Glutamatergic neuron (in vitro differentiated cells): ENCODE measurements around the gene HEMK1. TPM values are rescaled to one million over a fixed set of nuclear protein-coding genes. Genes with fewer than 3 reads are reported as not detected.

Source experiments
- DNase-seq: peaks from one replicate; pipeline ENCODE4 v3.0.0; 2022
- H3K27ac Mint-ChIP-seq: one replicate; pipeline ENCODE4 v1.8.0; 2020; ENCODE audit warnings: mild to moderate bottlenecking, mixed read lengths, inconsistent platforms; ENCODE audit not compliant: unreplicated experiment
- H3K27me3 Mint-ChIP-seq: one replicate; pipeline ENCODE4 v1.8.0; 2020; ENCODE audit warnings: mild to moderate bottlenecking, moderate library complexity, mixed read lengths, inconsistent platforms; ENCODE audit not compliant: unreplicated experiment
- H3K36me3 Mint-ChIP-seq: one replicate; pipeline ENCODE4 v1.8.0; 2020; ENCODE audit warnings: mild to moderate bottlenecking, mixed read lengths, inconsistent platforms; ENCODE audit not compliant: unreplicated experiment
- H3K4me1 Mint-ChIP-seq: one replicate; pipeline ENCODE4 v1.8.0; 2020; ENCODE audit warnings: mild to moderate bottlenecking, low read depth, mixed read lengths, inconsistent platforms; ENCODE audit not compliant: unreplicated experiment
- H3K4me3 Mint-ChIP-seq: one replicate; pipeline ENCODE4 v1.8.0; 2020; ENCODE audit warnings: mild to moderate bottlenecking, mixed read lengths, inconsistent platforms; ENCODE audit not compliant: unreplicated experiment
- H3K9me3 Mint-ChIP-seq: one replicate; pipeline ENCODE4 v1.8.0; 2020; ENCODE audit warnings: mild to moderate bottlenecking, moderate library complexity, mixed read lengths, inconsistent platforms; ENCODE audit not compliant: unreplicated experiment
- total RNA-seq: library from RNA; stranded (reverse); fragmentation: NEBNext Ultra II Directional; extraction: Animal tissue kit (Norgen Biotek cat#: 25700); gene quantifications from one replicate; pipeline ENCODE4 v1.2.1, GENCODE V29; 2021; ENCODE audit not compliant: unreplicated experiment
- TF ChIP-seq, protein P1 (sequence below): fragments of 200-600 bp; sonication (generic); IDR thresholded peaks from one replicate; pipeline ENCODE4 v1.5.0; 2021; ENCODE audit not compliant: partially characterized antibody, unreplicated experiment

The HEMK1 gene
- total RNA-seq, 1 donor from 2014 or later, result 21.1 TPM

- no peaks in the 10 kb centered on the region for H3K36me3 Mint-ChIP-seq
- peak overlapping the region; percentile 59 for H3K4me3 Mint-ChIP-seq
- H3K27me3 Mint-ChIP-seq, result peaks cover 3% of the 10 kb centered on the region
- H3K27ac Mint-ChIP-seq, result no peak overlapping the region
- peaks cover 3% of the 10 kb centered on the region for H3K9me3 Mint-ChIP-seq
- H3K4me1 Mint-ChIP-seq, result no peaks in the 10 kb centered on the region
- TF ChIP-seq, protein P1, sequence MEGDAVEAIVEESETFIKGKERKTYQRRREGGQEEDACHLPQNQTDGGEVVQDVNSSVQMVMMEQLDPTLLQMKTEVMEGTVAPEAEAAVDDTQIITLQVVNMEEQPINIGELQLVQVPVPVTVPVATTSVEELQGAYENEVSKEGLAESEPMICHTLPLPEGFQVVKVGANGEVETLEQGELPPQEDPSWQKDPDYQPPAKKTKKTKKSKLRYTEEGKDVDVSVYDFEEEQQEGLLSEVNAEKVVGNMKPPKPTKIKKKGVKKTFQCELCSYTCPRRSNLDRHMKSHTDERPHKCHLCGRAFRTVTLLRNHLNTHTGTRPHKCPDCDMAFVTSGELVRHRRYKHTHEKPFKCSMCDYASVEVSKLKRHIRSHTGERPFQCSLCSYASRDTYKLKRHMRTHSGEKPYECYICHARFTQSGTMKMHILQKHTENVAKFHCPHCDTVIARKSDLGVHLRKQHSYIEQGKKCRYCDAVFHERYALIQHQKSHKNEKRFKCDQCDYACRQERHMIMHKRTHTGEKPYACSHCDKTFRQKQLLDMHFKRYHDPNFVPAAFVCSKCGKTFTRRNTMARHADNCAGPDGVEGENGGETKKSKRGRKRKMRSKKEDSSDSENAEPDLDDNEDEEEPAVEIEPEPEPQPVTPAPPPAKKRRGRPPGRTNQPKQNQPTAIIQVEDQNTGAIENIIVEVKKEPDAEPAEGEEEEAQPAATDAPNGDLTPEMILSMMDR, result no peak
- DNase-seq, result no peak
Measured at GRCh38 chr3:50573566-50574443, 4.5 kb downstream of the HEMK1 start.

- no peaks in the 10 kb centered on the region for H3K36me3 Mint-ChIP-seq
- H3K9me3 Mint-ChIP-seq, result peaks cover 3% of the 10 kb centered on the region
Measured at GRCh38 chr3:50574444-50574831, 5.1 kb downstream of the HEMK1 start.

DNA sequence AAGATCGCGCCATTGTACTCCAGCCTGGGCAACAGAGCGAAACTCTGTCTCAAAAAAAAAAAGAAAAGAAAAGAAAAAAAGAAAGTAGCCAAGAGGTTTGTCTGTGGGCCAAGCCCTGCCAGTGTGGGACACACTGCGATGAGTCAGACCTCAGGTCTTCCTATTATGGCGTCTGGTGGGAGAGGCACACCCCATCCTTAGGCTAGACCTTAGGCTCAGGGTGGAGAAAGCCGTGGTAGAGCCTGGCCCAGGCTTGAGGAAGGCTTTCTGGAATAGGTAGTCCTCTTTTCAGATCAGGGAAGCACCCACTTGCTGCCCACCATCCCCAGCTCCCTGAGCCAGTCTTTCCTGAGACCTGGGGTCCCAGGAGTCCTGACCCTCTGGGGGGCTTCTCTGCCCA, 6.0 kb downstream of the HEMK1 start:
- TF ChIP-seq, protein P1, result no peak
- Mint-ChIP-seq H3K9me3 (no peaks in the 10 kb centered on the region), H3K36me3 (no peaks in the 10 kb centered on the region), H3K4me1 (no peaks in the 10 kb centered on the region), H3K27ac (no peak overlapping the region), H3K27me3 (peaks cover 3% of the 10 kb centered on the region), H3K4me3 (no peak overlapping the region)
- no peak for DNase-seq

More at GRCh38 chr3:50574444-50574831, 5.1 kb downstream of the HEMK1 start:
- H3K27me3 Mint-ChIP-seq, result peaks cover 3% of the 10 kb centered on the region
- H3K4me1 Mint-ChIP-seq, result no peaks in the 10 kb centered on the region
- no peak for DNase-seq
- no peak overlapping the region for H3K27ac Mint-ChIP-seq
- H3K4me3 Mint-ChIP-seq, result no peak overlapping the region
- TF ChIP-seq, protein P1, result no peak

DNA sequence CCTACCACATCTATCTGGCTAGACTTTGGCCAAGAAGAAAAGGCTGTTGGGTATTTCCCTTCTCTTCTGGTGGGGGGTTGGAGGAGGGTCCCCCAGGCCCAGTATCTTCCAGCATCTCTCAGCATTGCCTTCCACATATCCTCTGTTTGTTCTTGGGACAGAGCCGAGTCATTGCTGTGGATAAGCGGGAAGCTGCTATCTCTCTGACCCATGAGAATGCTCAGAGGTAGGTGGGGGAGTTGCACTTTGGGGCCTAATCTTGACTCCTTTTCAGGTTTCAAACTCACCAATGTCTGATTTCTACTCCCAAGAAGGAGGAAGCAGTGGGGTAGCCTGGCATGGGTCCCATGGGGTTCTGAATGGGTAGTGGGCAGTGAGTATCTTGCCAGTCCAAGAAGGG, 8.0 kb downstream of the HEMK1 start:
- TF ChIP-seq, protein P1, result no peak
- H3K4me3 Mint-ChIP-seq, result no peak overlapping the region
- H3K4me1 Mint-ChIP-seq, result no peaks in the 10 kb centered on the region
- H3K36me3 Mint-ChIP-seq, result no peaks in the 10 kb centered on the region
- no peak overlapping the region for H3K27ac Mint-ChIP-seq
- H3K9me3 Mint-ChIP-seq, result no peaks in the 10 kb centered on the region
- no peak for DNase-seq
- peaks cover 3% of the 10 kb centered on the region for H3K27me3 Mint-ChIP-seq

- H3K36me3 Mint-ChIP-seq, result no peaks in the 10 kb centered on the region
- TF ChIP-seq, protein P1, result no peak
- H3K9me3 Mint-ChIP-seq, result no peaks in the 10 kb centered on the region
- no peak for DNase-seq
- H3K27me3 Mint-ChIP-seq, result peaks cover 3% of the 10 kb centered on the region
- H3K4me3 Mint-ChIP-seq, result no peak overlapping the region
- no peak overlapping the region for H3K27ac Mint-ChIP-seq
- H3K4me1 Mint-ChIP-seq, result no peaks in the 10 kb centered on the region
Measured at GRCh38 chr3:50580683-50581458, 11.5 kb downstream of the HEMK1 start.
